SJCRH30 (cell line): ENCODE measurements around the gene UST. TPM values are rescaled to one million over a fixed set of nuclear protein-coding genes. Genes with fewer than 3 reads are reported as not detected.

Source experiments
- DNase-seq, 2 experiments: peaks; one replicate each; pipeline ENCODE4 v3.0.0-alpha.2; 2015 to 2020
- H3K27ac ChIP-seq: fragments of 250-450 bp; sonication (Bioruptor Pico); 2 replicates; pipeline ENCODE4 v1.5.1; 2020; ENCODE audit warnings: mild to moderate bottlenecking, moderate library complexity
- H3K27me3 ChIP-seq: fragments of 250-450 bp; sonication (Bioruptor Pico); 2 replicates; pipeline ENCODE4 v1.5.1; 2020; ENCODE audit warnings: mild to moderate bottlenecking, moderate library complexity
- H3K36me3 ChIP-seq: fragments of 250-450 bp; sonication (Bioruptor Pico); 2 replicates; pipeline ENCODE4 v1.5.1; 2020; ENCODE audit warnings: mild to moderate bottlenecking, moderate library complexity
- H3K4me1 ChIP-seq: fragments of 250-450 bp; sonication (Bioruptor Pico); 2 replicates; pipeline ENCODE4 v1.5.1; 2020; ENCODE audit warnings: mild to moderate bottlenecking, moderate library complexity
- H3K4me3 ChIP-seq: fragments of 250-450 bp; sonication (Bioruptor Pico); 2 replicates; pipeline ENCODE4 v1.5.1; 2020; ENCODE audit warnings: mild to moderate bottlenecking, moderate library complexity
- H3K9me3 ChIP-seq: fragments of 250-450 bp; sonication (Bioruptor Pico); replicated peaks from 2 replicates; pipeline ENCODE4 v1.5.1; 2020; ENCODE audit warnings: mild to moderate bottlenecking, moderate library complexity
- total RNA-seq: library from RNA; depleted of rRNA; stranded (reverse); fragments of >200 nt; shearing (Covaris generic); gene quantifications from 2 replicates; pipeline ENCODE4 v1.2.3, GENCODE V29; 2014

Gene UST
- total RNA-seq, 1 experiment from 2014 or later, result 28.9 TPM

DNA sequence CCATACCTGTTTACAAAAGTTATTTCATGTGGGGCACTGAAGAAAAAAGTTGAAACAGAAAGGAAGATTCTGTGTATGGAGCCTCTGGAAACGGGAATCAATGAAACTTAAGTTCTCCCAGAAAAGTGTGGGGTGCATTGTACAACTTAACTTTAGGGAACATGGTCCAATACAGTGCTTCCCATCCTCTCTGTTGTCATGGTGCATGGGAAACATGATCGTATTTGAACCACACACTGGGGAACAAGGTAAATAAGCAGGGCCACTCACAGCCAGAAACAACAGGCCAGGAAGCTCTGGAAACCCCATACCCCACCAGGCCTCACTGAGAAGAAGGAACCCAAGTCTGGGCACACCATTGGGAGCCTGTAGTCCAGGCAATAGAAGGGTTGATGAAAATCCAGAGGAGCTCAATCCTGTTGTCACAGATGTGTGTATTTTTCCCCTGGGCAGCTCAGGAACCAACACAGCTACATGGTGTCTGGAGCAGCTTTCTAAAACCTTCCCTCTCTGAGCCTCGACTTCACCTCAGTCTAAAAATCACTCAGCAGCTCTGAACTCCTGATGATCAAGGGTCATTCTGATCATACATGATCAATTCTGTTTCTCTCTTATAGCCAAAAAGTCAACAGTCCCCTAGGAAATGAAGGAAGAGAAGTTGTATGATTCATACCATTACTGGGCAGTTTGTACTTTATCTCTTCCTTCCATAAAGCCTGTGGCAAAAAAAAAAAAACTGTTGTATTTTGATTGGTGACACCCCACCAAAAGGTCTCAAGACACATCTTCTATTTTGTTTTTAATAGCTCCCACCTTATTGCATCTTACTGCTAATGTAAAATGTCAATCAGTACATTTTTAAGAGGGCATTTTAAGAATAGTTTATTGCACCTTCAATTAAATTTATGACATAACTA lies 372.2 kb downstream of the UST start:
- Histone ChIP-seq H3K4me1 (no peaks in the 10 kb centered on the region), H3K4me3 (no peak overlapping the region), H3K27ac (no peak overlapping the region), H3K9me3 (no peaks in the 10 kb centered on the region), H3K27me3 (no peaks in the 10 kb centered on the region), H3K36me3 (no peaks in the 10 kb centered on the region)
- no peak for DNase-seq

DNA sequence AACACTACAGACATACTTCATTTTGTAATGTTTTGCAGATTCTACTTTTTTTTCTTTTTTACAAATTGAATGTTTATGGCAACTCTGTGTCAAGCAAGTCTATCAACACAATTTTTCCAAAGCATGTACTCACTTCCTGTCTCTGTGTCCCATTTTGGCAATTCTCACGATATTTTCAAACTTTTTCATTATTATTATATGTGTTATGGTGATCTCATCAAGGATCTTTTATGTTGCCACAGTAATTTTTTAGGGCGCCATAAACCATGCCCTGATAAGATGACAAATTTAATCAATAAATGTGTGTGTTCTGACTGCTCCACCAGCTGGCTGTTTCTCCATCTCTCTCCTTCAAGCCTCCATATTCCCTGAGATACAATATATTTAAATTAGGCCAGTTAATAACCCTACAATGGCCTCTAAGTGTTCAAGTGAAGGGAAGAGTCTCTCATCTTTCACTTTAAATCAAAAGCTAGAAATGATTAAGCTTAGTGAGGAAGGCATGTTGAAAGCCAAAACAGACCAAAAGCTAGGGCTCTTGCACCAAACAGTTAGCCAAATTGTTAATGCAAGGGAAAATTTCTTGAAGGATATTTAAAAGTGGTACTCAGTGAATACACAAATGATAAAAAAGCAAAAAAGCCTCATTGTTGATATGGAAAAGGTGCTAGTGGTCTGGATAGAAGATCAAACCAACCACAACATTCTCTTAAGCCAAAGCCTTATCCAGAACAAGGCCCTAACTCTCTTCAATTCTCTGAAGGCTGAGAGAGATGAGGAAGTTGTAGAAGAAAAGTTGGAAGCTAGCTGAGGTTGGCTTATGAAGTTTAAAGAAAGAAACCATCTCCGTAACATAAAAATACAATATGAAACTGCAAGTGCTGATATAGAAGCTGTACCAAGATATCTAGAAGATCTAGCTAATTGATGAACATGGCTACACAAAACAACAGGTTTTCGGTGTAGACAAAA lies 376.3 kb downstream of the UST start:
- H3K27ac ChIP-seq, result no peak overlapping the region
- H3K9me3 ChIP-seq, result no peaks in the 10 kb centered on the region; the same call in 1 of the 2 replicates

DNA sequence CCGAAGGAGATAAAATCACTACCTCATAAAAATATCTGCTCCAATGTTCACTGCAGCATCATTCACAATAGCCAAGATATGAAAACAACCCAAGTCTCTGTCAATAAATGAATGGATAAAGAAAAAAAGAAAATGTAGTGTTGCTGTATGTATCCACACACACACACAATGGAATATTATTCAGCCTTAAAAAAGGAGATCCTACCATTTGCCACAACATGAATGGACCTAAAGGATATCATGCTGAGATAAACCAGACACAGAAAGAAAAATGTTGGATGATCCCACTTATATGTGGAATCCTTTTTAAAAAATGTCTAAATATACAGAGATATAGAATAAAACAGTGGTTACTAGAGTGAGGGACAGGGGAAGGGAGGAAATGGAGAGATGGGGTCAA lies 378.5 kb downstream of the UST start:
- H3K36me3 ChIP-seq, result no peaks in the 10 kb centered on the region
- H3K4me3 ChIP-seq, result no peak overlapping the region
- no peaks in the 10 kb centered on the region; the same call in 1 of the 2 replicates for H3K9me3 ChIP-seq
- DNase-seq, result no peak
- H3K27me3 ChIP-seq, result no peaks in the 10 kb centered on the region
- no peak overlapping the region for H3K27ac ChIP-seq
- no peaks in the 10 kb centered on the region for H3K4me1 ChIP-seq

More for the DNA sequence above, 376.3 kb downstream of the UST start:
- H3K4me3 ChIP-seq, result no peak overlapping the region
- no peak for DNase-seq
- no peaks in the 10 kb centered on the region for H3K36me3 ChIP-seq
- H3K27me3 ChIP-seq, result no peaks in the 10 kb centered on the region
- no peaks in the 10 kb centered on the region for H3K4me1 ChIP-seq
